ENCODE measurements around the gene MAPK1IP1L. TPM values are rescaled to one million over a fixed set of nuclear protein-coding genes. Genes with fewer than 3 reads are reported as not detected.

The MAPK1IP1L gene
- total and polyA plus RNA-seq, 2 of the 13 experiments (the other 11 are each of a cell fraction or from before 2014, with no cell fraction given), result 27.8 to 68.4 TPM

DNA sequence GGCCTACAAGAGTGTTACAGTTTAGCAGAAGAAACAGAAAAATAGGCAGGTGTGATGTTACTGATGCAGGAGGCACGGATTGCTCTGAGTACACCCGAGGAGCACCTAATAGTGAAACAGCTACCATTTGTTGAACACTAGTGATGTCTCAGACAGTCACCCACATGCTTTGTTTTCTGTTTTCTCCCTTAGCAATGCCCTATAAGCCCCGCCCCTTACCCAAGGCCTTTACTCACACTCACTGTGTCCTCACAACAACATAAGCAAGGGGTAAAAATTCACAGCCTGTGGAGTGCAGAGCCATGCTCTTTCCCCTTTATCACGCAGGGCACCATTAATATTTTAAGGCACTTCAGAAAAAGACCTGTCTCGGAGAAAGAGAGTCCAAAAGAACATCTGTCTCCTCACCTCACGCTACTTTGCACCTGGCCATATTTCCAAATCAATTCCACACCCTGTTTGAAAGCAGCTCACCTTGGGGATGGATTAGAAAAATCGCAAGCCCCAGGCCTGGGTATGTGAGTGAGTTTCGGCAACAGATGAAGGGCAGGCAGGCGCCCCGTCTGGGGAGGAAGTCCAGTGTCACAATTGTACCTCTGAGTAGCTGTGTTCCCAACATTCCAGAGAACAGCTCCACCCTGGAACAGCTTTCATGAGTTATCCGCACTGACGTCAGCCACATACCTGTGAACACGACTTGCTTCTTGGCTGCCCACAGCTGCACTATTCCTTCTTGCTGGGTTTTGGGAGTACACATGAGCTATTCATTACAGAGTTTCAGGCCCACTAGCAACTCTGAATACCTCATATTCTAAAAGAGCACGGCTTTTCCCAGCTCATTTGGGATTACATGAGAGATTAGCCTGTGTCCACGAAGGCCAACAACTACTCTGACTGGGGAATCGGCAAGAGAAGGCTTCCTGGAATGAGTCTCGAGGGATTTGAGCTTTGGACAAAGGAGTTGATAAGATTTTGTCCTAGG lies 26.0 kb downstream of the MAPK1IP1L start (continued):
- TF ChIP-seq, protein P1, sequence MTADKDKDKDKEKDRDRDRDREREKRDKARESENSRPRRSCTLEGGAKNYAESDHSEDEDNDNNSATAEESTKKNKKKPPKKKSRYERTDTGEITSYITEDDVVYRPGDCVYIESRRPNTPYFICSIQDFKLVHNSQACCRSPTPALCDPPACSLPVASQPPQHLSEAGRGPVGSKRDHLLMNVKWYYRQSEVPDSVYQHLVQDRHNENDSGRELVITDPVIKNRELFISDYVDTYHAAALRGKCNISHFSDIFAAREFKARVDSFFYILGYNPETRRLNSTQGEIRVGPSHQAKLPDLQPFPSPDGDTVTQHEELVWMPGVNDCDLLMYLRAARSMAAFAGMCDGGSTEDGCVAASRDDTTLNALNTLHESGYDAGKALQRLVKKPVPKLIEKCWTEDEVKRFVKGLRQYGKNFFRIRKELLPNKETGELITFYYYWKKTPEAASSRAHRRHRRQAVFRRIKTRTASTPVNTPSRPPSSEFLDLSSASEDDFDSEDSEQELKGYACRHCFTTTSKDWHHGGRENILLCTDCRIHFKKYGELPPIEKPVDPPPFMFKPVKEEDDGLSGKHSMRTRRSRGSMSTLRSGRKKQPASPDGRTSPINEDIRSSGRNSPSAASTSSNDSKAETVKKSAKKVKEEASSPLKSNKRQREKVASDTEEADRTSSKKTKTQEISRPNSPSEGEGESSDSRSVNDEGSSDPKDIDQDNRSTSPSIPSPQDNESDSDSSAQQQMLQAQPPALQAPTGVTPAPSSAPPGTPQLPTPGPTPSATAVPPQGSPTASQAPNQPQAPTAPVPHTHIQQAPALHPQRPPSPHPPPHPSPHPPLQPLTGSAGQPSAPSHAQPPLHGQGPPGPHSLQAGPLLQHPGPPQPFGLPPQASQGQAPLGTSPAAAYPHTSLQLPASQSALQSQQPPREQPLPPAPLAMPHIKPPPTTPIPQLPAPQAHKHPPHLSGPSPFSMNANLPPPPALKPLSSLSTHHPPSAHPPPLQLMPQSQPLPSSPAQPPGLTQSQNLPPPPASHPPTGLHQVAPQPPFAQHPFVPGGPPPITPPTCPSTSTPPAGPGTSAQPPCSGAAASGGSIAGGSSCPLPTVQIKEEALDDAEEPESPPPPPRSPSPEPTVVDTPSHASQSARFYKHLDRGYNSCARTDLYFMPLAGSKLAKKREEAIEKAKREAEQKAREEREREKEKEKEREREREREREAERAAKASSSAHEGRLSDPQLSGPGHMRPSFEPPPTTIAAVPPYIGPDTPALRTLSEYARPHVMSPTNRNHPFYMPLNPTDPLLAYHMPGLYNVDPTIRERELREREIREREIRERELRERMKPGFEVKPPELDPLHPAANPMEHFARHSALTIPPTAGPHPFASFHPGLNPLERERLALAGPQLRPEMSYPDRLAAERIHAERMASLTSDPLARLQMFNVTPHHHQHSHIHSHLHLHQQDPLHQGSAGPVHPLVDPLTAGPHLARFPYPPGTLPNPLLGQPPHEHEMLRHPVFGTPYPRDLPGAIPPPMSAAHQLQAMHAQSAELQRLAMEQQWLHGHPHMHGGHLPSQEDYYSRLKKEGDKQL (CRISPR knock-in tag; IDR thresholded peaks at IDR 0.05; ENCODE audit: low read depth), result no peak
- no peak for TF ChIP-seq ZSCAN9 (CRISPR knock-in tag; IDR thresholded peaks at IDR 0.05; ENCODE audit: borderline replicate concordance)
- TF ChIP-seq, protein P2, sequence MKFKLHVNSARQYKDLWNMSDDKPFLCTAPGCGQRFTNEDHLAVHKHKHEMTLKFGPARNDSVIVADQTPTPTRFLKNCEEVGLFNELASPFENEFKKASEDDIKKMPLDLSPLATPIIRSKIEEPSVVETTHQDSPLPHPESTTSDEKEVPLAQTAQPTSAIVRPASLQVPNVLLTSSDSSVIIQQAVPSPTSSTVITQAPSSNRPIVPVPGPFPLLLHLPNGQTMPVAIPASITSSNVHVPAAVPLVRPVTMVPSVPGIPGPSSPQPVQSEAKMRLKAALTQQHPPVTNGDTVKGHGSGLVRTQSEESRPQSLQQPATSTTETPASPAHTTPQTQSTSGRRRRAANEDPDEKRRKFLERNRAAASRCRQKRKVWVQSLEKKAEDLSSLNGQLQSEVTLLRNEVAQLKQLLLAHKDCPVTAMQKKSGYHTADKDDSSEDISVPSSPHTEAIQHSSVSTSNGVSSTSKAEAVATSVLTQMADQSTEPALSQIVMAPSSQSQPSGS (CRISPR knock-in tag; IDR thresholded peaks at IDR 0.05), result no peak
- no peak; the same call in 1 of the 2 replicates for TF ChIP-seq ELF3 (CRISPR knock-in tag; IDR thresholded peaks at IDR 0.05)
- TF ChIP-seq RXRA (CRISPR knock-in tag; IDR thresholded peaks at IDR 0.05), result no peak
- TF ChIP-seq TEF (CRISPR knock-in tag; IDR thresholded peaks at IDR 0.05), result no peak
- no peak for TF ChIP-seq ZNF510 (CRISPR knock-in tag; IDR thresholded peaks at IDR 0.05; ENCODE audit: low read depth)
- TF ChIP-seq DNMT1 (CRISPR knock-in tag; IDR thresholded peaks at IDR 0.05), result no peak
- no peak for TF ChIP-seq ZNF563 (CRISPR knock-in tag; IDR thresholded peaks at IDR 0.05)
- no peak for TF ChIP-seq ZBTB26 (CRISPR knock-in tag; IDR thresholded peaks at IDR 0.05; ENCODE audit: borderline replicate concordance)
- TF ChIP-seq MED8 (CRISPR knock-in tag; IDR thresholded peaks at IDR 0.05; ENCODE audit: insufficient replicate concordance), result no peak
- no peak for TF ChIP-seq ZNF556 (CRISPR knock-in tag; IDR thresholded peaks at IDR 0.05; ENCODE audit: borderline replicate concordance)
- 0 out of 2 replicates have a peak, but pooled peaks have one; percentile 29 for TF ChIP-seq ZFX (CRISPR knock-in tag; IDR thresholded peaks at IDR 0.05; ENCODE audit: low read depth)
- TF ChIP-seq ZNF317 (CRISPR knock-in tag; IDR thresholded peaks at IDR 0.05), result no peak
- TF ChIP-seq ZNF773 (CRISPR knock-in tag; IDR thresholded peaks at IDR 0.05; ENCODE audit: borderline replicate concordance), result no peak
- TF ChIP-seq ZSCAN25 (CRISPR knock-in tag; IDR thresholded peaks at IDR 0.05), result no peak
- peak; percentile 24; the same call in 1 of the 2 replicates for TF ChIP-seq ZNF501 (CRISPR knock-in tag; IDR thresholded peaks at IDR 0.05)
- TF ChIP-seq, protein P3, sequence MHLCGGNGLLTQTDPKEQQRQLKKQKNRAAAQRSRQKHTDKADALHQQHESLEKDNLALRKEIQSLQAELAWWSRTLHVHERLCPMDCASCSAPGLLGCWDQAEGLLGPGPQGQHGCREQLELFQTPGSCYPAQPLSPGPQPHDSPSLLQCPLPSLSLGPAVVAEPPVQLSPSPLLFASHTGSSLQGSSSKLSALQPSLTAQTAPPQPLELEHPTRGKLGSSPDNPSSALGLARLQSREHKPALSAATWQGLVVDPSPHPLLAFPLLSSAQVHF (CRISPR knock-in tag; IDR thresholded peaks at IDR 0.05), result no peak
- TF ChIP-seq POLR2A (IDR thresholded peaks at IDR 0.05; ENCODE audit: insufficient read depth in 1 of 2, low read depth in 2 of 2, low read length in 2 of 2), result peak in 1 of 2 experiments; percentile 35; a peak in 1 of 4 replicates
- peak; percentile 21; the same call in 1 of the 2 replicates for TF ChIP-seq TBX2 (CRISPR knock-in tag; IDR thresholded peaks at IDR 0.05; ENCODE audit: borderline replicate concordance)

Data from HepG2 (cell line).